ENCODE measurements around the gene SNRPB2.

Gene SNRPB2

DNA sequence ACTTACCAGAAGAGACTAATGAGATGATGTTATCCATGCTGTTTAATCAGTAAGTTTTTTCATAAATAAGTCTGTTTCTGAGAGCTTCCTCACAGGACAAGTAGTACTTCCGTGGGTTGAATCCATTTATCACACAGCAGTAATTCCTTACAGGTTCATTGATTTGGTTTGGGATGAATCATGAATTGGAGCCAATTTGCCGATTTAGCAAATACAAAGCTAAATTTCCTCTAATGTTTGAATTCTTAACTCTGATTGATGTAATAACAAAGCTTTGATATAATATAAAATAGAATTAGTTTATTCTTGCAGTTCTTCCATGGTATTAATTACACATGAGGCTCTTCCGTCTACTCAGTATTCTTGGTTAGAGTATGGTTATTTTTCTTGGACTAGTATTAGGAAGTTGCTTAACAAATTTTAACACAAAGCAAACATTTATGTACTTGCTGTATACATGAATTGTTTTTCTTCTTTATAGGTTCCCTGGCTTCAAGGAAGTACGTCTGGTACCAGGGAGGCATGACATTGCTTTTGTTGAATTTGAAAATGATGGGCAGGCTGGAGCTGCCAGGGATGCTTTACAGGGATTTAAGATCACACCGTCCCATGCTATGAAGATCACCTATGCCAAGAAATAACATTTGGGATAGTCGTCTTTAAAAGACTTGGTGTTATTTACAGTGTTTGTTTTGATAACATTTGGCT, 10.7 kb downstream of the SNRPB2 start:
- DNase-seq: no peak

DNA sequence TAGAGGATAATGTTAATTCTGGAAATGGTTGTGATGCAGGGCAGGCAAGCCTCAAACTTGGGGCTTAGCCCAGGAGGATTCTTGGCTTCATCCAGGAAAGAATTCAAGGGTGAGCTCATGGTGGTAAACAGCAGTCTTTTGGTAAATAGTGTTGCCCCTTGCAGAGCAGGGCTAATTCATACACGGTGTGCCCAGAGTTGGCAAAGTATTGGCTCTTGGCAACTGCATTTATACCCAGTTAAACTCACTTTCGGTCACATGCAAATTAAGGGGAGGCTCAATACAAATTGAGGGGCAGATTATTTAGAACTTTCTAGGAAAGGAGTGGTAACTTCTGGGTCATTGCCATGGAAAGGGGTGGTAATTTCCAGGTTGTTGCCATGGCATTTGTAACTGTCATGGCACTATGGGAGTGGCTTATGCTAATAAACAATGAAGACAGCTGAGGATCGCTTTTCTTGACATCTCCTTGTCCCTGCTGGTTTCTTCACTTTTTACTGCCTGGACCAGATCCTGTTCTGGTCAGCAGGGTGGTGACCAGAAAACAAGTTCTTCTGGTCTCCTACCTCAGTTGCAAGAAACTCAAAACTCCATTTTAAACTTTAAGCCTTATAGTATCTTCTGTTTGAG, 14.5 kb downstream of the SNRPB2 start:
- DNase-seq: no peak

DNA sequence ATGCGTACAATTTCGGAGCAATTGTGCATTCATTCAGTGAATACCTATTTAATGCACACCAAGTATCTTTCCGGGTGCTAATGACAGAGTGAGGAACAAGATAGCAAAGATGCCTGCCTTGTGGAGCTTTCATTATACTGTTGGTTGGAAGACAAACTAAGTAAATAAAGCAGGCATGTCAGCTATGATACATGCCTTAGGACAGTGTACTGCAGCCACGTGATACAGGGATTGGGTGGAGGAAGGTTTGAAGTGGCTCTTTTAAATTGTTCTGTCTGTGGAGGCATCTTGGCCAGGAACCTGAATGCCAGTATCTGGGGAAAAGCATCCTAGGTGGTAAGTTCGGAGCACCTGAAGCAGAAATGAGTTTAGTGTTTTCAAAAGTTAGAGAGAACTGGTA, 15.4 kb downstream of the SNRPB2 start:
- DNase-seq: no peak

DNA sequence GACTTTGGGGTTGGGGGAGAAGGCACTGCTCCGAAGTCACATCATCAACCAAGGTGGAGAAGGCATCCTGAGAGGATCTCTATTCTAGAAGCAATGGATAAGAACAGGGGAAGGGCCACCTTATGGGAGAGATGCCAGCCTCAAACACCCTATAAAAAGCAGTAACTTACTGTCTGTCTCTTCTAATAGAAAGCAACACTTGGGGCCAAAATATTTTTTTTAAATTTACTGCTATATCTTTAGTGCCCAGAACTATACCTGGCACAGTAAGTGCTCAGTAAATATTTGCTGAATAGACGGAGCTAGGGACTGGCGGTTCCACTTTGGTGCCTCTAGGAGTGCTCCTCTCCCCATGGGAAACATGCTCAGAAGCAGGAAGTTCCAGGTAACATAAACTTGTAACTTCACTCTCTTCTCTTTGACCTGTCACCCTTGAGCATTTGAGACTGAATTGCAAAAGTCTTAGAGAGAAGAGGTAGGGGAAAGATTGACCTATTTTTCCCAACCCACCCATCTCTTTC, 17.5 kb downstream of the SNRPB2 start:
- DNase-seq: peak; percentile 29

DNA sequence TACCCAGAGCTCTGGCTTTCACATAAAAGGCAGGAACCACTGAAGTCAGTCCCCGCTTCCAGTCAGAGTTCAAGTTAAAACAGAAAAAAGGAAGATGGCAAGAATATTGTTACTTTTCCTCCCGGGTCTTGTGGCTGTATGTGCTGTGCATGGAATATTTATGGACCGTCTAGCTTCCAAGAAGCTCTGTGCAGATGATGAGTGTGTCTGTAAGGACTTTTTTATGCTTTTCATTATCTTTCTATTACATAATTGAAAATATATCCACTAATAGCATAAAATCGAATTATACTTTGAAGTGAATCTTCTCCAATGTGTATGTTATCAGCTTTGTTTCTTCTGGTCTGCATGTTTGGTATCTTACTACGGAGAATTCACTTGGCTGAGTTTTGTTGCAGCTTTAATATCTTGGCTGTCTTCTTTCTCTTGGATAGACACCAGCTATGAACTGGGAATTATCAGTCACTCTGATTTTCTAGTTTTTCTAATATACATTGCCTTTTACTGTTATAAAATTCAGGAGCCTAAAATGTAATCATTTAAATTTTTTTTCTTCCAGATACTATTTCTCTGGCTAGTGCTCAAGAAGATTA, 18.6 kb downstream of the SNRPB2 start, which contains the start of gene OTOR:
TSS of gene OTOR (plus strand) at position 51 of the 593 bp plus-strand sequence. CDS start at position 95, 44 bp downstream.
- no peak for DNase-seq

DNA sequence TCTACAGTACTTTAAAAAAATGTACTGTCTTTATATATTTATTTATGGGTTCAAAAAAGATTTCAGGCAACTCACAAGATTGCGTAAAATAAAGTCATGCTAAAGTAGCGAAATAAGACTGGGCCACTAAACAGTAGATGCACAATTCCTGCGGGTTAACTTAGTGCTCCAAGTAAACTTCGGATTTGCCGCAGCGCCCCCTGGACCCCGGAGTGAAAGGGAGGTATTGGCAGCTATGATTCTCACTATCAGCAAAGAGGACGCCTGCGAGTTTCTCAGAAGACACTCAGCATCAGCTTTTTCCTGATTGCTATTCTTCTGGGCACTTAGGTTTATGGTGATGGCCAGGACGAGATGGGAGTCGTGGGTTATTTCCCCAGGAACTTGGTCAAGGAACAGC, 19.7 kb downstream of the SNRPB2 start:
- DNase-seq: no peak

DNA sequence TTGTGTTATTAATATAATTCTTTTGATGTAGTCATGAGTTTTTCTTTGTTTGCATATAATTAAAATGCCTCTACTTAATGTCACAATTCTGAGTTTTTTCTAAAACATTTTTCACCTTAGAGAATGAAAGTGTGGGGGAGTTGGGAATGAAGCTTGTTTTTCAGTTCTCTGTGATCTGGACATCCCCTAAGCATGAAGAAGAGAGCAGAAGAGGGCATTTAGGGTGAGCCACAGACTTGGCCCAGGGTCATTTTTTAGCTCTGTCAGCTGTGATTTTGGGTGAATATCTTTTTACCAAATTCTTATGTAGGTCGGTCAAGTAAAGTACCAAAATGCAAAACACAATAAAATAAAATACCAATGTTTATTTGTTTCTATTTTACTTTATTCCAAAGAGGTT, 22.3 kb downstream of the SNRPB2 start:
- DNase-seq: no peak

DNA sequence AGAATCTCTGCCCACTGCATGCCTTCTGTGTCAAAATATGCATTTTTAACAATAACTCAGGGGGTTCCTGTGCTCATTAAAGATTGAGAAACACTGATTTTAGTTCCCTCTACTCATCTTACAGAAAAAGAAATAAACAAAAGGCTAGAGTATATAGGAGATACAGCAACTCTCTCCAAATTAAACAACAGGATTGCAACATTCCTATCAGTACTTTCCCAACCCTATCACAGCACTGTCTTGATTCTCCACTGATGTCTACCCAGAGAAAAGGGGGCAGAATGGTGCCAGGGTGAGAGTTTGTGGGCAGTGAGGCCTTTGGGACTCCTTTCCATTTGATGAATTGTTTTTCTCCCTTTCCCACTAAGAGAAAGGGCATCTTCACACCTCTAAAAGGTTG, 23.1 kb downstream of the SNRPB2 start:
- DNase-seq: no peak

DNA sequence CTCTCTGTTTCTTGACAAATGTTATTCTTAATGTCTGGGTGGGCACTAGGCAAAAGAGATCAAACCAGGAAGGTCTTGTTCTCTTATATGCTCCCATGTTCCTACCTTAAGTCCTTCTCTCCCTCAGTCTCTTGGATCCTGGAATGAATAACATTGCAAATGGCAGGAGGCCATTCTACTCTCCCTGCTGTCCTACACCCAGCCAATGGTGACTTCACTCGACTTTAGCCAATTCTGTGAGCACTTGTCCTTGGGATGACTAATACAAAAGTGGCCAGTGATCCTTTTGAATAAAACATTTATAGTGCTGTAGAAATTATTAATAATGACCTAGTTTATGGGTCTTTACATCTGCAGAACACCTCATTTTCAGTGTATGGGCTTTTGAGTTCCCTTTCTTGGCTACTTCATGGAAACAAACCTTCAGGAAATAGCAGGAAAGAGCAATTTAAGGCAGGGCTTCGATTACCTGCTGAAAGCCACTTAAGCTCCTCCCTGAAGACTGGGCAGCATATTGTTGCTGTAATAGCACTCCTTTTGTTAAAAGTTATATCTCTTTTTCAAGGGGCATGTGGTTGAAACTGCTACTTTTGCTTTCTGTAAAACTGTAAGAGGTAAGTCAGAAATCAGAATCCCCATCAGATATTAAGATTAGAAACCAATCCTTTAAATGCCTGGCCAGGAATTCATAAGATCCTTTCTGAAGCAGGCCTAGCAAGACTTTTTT, 28.8 kb downstream of the SNRPB2 start:
- no peak for DNase-seq

DNA sequence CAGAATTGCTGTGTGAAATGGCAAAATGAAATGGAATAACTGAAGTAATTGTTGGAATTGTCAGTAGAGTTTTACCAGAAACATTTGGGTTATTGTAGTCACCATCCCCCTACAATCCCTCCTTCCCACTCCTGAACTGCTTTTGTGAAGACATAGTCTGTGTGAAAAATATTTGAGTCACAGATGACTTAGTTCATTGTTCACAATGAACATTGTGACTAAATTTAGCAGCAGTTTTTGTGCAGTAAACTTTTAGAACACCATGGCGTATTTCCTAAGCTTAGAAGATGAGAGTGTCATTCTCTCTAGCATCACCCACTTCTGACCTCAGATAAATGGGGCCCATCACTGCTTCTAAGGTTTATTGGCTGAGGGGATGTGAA, 29.3 kb downstream of the SNRPB2 start:
- no peak for DNase-seq

DNA sequence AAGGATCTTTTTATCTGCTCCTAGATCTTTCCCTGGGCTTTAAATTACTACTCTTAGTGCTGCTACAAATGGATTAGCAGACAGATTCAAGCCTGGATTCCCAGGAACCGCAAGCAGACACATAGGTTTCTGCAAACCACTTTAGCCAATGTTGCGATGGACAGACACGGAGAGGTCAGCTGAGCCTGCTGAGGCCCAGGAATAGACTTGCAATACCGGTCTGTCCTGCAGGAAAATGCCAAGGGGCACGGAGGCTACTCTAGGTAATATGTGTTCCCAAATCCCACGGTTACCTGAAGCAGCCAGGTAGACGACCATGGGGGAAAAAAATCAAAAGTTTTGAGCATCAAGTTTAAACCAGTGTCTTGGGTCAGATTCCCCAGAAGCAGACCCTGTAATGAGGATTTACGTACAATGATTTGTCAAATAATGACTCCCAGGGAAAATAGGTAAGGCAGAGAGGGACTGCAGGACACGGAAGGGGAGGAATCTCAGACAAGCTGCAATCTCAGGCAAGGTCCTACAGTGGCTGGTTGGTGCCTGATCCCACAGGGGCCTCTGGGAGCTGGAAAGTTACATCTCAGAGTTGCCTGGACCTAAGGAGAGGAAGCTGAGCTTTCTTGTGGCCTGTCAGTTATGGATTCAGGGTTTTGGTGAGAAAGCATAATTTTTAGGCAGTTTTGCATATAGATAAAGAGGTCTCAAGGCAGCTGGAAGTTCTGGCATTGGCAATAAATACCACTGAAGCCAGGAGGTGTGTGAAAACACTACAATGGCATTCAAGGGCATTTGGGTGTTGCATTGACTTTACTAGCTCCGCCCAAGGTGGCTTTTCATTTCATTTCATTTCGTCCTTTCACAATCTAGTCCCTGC, 30.8 kb downstream of the SNRPB2 start:
- no peak for DNase-seq

DNA sequence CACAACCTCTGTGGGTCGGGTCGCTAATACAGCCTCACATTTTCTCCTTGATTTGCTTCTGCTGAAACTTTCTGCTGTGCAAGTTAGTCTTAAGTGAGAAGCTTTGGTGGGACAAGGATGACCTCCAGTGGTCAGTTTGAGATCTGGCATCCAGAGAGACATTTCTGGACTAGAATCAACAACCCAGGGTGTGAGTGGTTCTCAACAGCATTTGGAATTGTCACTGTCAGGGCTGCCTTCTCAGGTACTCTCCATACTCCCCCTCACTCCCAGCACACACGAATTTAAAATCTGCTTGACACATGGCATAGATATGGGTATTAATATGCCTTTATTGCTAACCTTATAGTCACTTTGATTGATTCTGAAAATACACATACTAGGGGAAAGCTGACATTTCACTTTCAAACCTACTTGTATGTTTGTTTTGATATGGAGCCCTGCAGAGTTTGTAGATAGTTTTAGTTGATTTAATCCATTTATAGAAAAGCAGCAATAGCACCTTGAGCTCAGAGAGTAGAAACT, 31.5 kb downstream of the SNRPB2 start:
- peak; percentile 25 for DNase-seq

DNA sequence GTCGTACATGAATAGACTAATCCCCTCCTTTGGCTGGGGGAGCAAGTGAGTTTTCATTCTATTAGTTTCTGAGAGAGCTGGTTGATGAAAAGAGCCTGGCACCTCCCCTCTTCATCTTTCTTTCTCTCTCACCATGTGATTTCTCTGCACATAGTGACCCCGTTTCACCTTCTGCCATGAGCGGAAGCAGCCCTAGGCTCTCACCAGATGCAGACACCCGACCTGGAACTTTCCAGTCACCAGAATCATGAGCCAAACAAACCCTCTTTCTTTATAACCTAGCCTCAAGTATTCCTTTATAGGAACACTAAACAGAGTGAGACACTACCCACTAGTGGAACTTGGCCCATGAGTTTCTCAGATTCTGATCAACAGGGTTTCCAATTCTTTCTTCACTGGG, 34.7 kb downstream of the SNRPB2 start:
- no peak for DNase-seq

DNA sequence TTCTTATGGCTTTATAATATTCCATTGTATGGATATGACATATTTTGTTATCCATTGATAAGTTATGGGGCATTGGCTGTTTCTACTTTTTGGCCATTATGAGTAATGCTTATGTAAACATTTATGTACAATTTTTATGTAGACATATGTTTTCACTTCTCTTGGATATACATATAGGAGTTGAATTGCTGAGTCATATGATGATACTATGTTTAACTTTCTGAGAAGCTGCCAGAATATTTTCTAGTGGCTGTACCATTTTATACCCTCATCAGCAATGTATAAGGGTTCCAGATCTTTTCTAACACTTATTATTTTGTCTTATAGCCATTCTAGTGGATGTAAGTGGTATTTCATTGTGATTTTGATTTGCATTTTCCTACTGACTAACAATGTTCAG, 41.4 kb downstream of the SNRPB2 start:
- DNase-seq: no peak

DNA sequence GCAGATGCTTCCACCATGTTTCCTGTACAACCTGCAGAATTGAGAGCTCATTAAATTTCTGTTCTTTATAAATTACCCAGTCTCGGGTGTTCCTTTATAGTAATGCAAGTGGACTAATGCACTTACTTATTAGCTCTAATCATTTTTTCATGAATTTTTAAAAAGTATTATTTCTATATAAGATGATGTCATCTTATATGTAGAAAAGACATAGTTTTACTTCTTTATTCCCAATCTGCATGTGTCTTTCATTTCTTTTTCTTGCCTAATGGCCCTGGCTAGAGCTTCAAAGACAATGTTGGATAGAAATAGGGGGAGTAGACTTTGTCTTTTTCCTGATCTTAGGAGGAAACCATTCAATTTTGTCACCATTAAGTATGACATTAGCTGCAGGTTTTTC, 46.1 kb downstream of the SNRPB2 start:
- DNase-seq: no peak

DNA sequence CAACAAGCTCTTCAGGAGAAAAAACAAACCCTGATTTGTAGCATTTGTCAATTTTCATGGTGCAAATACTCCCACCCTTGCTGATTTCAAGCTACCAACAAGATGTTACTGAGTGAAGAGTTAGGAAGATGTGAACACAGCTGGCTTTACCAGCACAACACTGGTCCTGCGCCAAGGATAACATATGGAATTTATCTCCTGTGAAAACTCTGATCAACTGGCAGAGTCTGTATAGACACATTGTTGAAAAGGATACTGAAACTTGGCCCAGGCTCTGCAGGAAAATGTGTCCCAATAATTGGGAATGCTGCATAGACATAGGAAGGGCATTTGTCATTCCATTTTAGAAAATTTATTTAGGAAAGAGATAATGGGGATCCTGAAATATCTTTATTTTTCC, 47.3 kb downstream of the SNRPB2 start:
- no peak for DNase-seq

DNA sequence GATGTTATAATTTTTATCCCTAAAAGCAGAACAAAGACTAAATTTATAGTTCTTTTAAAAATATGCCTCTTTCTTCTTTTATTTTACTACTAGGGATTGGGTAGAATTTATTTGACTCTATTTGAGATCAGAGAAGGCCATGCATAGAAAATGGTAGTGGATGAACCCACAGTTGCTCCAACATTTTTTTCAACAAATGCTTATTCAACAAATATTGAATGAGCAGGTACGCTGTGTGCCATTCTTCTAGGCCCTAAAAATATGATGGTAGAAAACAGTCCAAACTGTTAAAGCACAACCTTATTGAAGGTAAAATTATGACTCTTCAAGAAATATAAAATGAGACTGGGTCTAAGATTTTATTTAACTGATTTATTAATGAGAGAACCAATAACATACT, 48.3 kb downstream of the SNRPB2 start:
- no peak for DNase-seq

DNA sequence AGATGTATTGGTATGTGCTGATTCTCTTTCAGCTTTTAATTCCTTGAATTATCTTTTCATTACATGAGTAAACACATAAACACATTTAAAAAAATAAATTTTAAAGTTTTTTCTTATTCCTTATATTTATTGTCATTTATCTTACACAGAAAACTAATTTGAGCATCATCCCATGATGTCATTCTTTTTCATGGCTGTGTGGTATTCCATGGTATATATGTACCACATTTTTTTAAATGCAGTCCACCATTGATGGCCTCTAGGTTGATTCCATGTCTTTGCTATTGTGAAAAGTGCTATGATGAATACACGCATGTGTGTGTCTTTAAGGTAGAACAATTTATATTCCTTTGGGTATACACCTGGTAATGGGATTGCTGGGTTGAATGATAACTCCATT, 51.7 kb downstream of the SNRPB2 start:
- no peak for DNase-seq

DNA sequence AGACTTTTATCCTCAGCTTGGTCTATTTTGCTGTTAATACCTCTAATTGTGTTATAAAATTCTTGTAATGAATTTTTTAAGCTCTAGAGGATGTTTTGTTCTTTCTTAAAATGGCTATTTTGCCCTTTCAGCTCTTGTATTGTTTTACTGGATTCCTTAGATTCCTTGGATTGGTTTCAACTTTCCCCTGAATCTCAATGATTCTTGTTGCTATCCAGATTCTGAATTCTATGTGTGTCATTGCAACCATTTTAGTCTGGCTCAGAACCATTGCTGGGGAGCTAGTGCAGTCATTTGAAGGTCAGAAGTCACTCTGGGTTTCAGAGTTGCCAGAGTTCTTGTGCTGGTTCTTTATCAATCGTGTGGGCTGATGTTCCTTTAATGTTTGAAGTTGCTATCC, 55.4 kb downstream of the SNRPB2 start:
- no peak for DNase-seq
